ENCODE results near the gene CADPS2. TPM values are rescaled to one million over a fixed set of nuclear protein-coding genes. Genes with fewer than 3 reads are reported as not detected.

CADPS2 gene
- total and polyA plus RNA-seq, 5 donors from 2014 or later = 0.07 TPM; not detected in 4

- no peak overlapping the region for H3K27ac Mint-ChIP-seq
- H3K27ac ChIP-seq (ENCODE audit: insufficient read depth, low read length, poor library complexity, severe bottlenecking) = no peak overlapping the region
- DNase-seq (no peak), ATAC-seq (ENCODE audit: low read depth in 2 of 2) (no peak)
- H3K4me1 Mint-ChIP-seq = no peaks in the 10 kb centered on the region
- no peaks in the 10 kb centered on the region for H3K36me3 Mint-ChIP-seq
- no peak overlapping the region for H3K4me3 ChIP-seq (ENCODE audit: low read depth, low read length)
- H3K27me3 ChIP-seq (ENCODE audit: control insufficient read depth, insufficient read depth, low read length) = no peaks in the 10 kb centered on the region
- H3K27me3 Mint-ChIP-seq = no peaks in the 10 kb centered on the region
- no peaks in the 10 kb centered on the region for H3K36me3 ChIP-seq (ENCODE audit: control insufficient read depth, insufficient read depth, low read length)
- H3K9me3 ChIP-seq (ENCODE audit: control insufficient read depth in 2 of 2, low read length in 2 of 2) = no peaks in the 10 kb centered on the region
- peaks cover 1 to 4% (median 2%) of the 10 kb centered on the region in 7 donors for H3K9me3 Mint-ChIP-seq
- H3K4me1 ChIP-seq (ENCODE audit: control insufficient read depth, insufficient read depth, low read length, poor library complexity, severe bottlenecking) = no peaks in the 10 kb centered on the region
- no peak overlapping the region for H3K4me3 Mint-ChIP-seq
Observed at GRCh38 chr7:122384528-122384927, 501.7 kb downstream of the CADPS2 start.

GRCh38 chr7:122383934-122384333 is 502.3 kb downstream of the CADPS2 start:
- Histone ChIP-seq H3K4me3 (ENCODE audit: low read depth, low read length) (no peak overlapping the region), H3K27ac (ENCODE audit: insufficient read depth, low read length, poor library complexity, severe bottlenecking) (no peak overlapping the region), H3K9me3 (ENCODE audit: control insufficient read depth in 2 of 2, low read length in 2 of 2) (no peaks in the 10 kb centered on the region), H3K27me3 (ENCODE audit: control insufficient read depth, insufficient read depth, low read length) (no peaks in the 10 kb centered on the region), H3K4me1 (ENCODE audit: control insufficient read depth, insufficient read depth, low read length, poor library complexity, severe bottlenecking) (no peaks in the 10 kb centered on the region), H3K36me3 (ENCODE audit: control insufficient read depth, insufficient read depth, low read length) (no peaks in the 10 kb centered on the region)
- no peak overlapping the region for H3K4me3 Mint-ChIP-seq
- no peaks in the 10 kb centered on the region for H3K4me1 Mint-ChIP-seq
- no peak for DNase-seq
- no peak for ATAC-seq (ENCODE audit: low read depth in 2 of 2)
- H3K27me3 Mint-ChIP-seq = no peaks in the 10 kb centered on the region
- peaks cover 1 to 4% (median 2%) of the 10 kb centered on the region in 7 donors for H3K9me3 Mint-ChIP-seq
- no peak overlapping the region for H3K27ac Mint-ChIP-seq
- no peaks in the 10 kb centered on the region for H3K36me3 Mint-ChIP-seq

GRCh38 chr7:122380992-122381391 is 505.3 kb downstream of the CADPS2 start:
- Mint-ChIP-seq H3K27ac (no peak overlapping the region), H3K9me3 (peaks cover 0 to 4% (median 3%) of the 10 kb centered on the region in 7 donors), H3K4me3 (no peak overlapping the region), H3K27me3 (no peaks in the 10 kb centered on the region), H3K36me3 (no peaks in the 10 kb centered on the region), H3K4me1 (no peaks in the 10 kb centered on the region)
- Histone ChIP-seq H3K9me3 (ENCODE audit: control insufficient read depth in 2 of 2, low read length in 2 of 2) (no peaks in the 10 kb centered on the region), H3K36me3 (ENCODE audit: control insufficient read depth, insufficient read depth, low read length) (no peaks in the 10 kb centered on the region), H3K4me3 (ENCODE audit: low read depth, low read length) (no peak overlapping the region), H3K27ac (ENCODE audit: insufficient read depth, low read length, poor library complexity, severe bottlenecking) (no peak overlapping the region), H3K4me1 (ENCODE audit: control insufficient read depth, insufficient read depth, low read length, poor library complexity, severe bottlenecking) (no peaks in the 10 kb centered on the region), H3K27me3 (ENCODE audit: control insufficient read depth, insufficient read depth, low read length) (no peaks in the 10 kb centered on the region)
- ATAC-seq (ENCODE audit: low read depth in 2 of 2) (no peak), DNase-seq (no peak)

- no peaks in the 10 kb centered on the region for H3K27me3 ChIP-seq (ENCODE audit: control insufficient read depth, insufficient read depth, low read length)
- no peak for DNase-seq
- H3K27me3 Mint-ChIP-seq = no peaks in the 10 kb centered on the region
- no peak for ATAC-seq (ENCODE audit: low read depth in 2 of 2)
- no peaks in the 10 kb centered on the region for H3K36me3 ChIP-seq (ENCODE audit: control insufficient read depth, insufficient read depth, low read length)
- H3K4me3 ChIP-seq (ENCODE audit: low read depth, low read length) = no peak overlapping the region
- no peak overlapping the region for H3K27ac Mint-ChIP-seq
- H3K4me1 ChIP-seq (ENCODE audit: control insufficient read depth, insufficient read depth, low read length, poor library complexity, severe bottlenecking) = no peaks in the 10 kb centered on the region
- no peaks in the 10 kb centered on the region for H3K4me1 Mint-ChIP-seq
- H3K27ac ChIP-seq (ENCODE audit: insufficient read depth, low read length, poor library complexity, severe bottlenecking) = no peak overlapping the region
- H3K9me3 Mint-ChIP-seq = peaks cover 0 to 4% (median 3%) of the 10 kb centered on the region in 7 donors
- no peak overlapping the region for H3K4me3 Mint-ChIP-seq
- H3K9me3 ChIP-seq (ENCODE audit: control insufficient read depth in 2 of 2, low read length in 2 of 2) = no peaks in the 10 kb centered on the region
- no peaks in the 10 kb centered on the region for H3K36me3 Mint-ChIP-seq
Observed at GRCh38 chr7:122379491-122379890, 506.8 kb downstream of the CADPS2 start.

GRCh38 chr7:122369756-122370155 is 516.5 kb downstream of the CADPS2 start:
- DNase-seq = no peak
- no peaks in the 10 kb centered on the region for H3K36me3 ChIP-seq (ENCODE audit: control insufficient read depth, insufficient read depth, low read length)
- ATAC-seq (ENCODE audit: low read depth in 2 of 2) = no peak
- peaks cover 0 to 22% (median 7%) of the 10 kb centered on the region in 7 donors for H3K9me3 Mint-ChIP-seq
- H3K4me3 Mint-ChIP-seq = no peak overlapping the region
- H3K4me1 ChIP-seq (ENCODE audit: control insufficient read depth, insufficient read depth, low read length, poor library complexity, severe bottlenecking) = no peaks in the 10 kb centered on the region
- no peaks in the 10 kb centered on the region for H3K9me3 ChIP-seq (ENCODE audit: control insufficient read depth in 2 of 2, low read length in 2 of 2)
- no peaks in the 10 kb centered on the region for H3K27me3 ChIP-seq (ENCODE audit: control insufficient read depth, insufficient read depth, low read length)
- no peaks in the 10 kb centered on the region for H3K27me3 Mint-ChIP-seq
- H3K4me1 Mint-ChIP-seq = no peaks in the 10 kb centered on the region
- H3K27ac ChIP-seq (ENCODE audit: insufficient read depth, low read length, poor library complexity, severe bottlenecking) = no peak overlapping the region
- no peak overlapping the region for H3K27ac Mint-ChIP-seq
- H3K36me3 Mint-ChIP-seq = no peaks in the 10 kb centered on the region
- no peak overlapping the region for H3K4me3 ChIP-seq (ENCODE audit: low read depth, low read length)

- Mint-ChIP-seq H3K27ac (no peak overlapping the region), H3K4me1 (no peaks in the 10 kb centered on the region), H3K36me3 (no peaks in the 10 kb centered on the region), H3K9me3 (peaks cover 0 to 10% (median 4%) of the 10 kb centered on the region in 7 donors), H3K27me3 (no peaks in the 10 kb centered on the region), H3K4me3 (no peak overlapping the region)
- no peaks in the 10 kb centered on the region for H3K27me3 ChIP-seq (ENCODE audit: control insufficient read depth, insufficient read depth, low read length)
- H3K27ac ChIP-seq (ENCODE audit: insufficient read depth, low read length, poor library complexity, severe bottlenecking) = no peak overlapping the region
- no peaks in the 10 kb centered on the region for H3K36me3 ChIP-seq (ENCODE audit: control insufficient read depth, insufficient read depth, low read length)
- H3K4me3 ChIP-seq (ENCODE audit: low read depth, low read length) = no peak overlapping the region
- ATAC-seq (ENCODE audit: low read depth in 2 of 2) (no peak), DNase-seq (no peak)
- peaks cover 0 to 2% of the 10 kb centered on the region in 2 experiments for H3K9me3 ChIP-seq (ENCODE audit: control insufficient read depth in 2 of 2, low read length in 2 of 2)
- H3K4me1 ChIP-seq (ENCODE audit: control insufficient read depth, insufficient read depth, low read length, poor library complexity, severe bottlenecking) = no peaks in the 10 kb centered on the region
Observed at GRCh38 chr7:122364761-122365280, 521.4 kb downstream of the CADPS2 start.

GRCh38 chr7:122363144-122363543 is 523.1 kb downstream of the CADPS2 start:
- H3K27ac ChIP-seq (ENCODE audit: insufficient read depth, low read length, poor library complexity, severe bottlenecking) = no peak overlapping the region
- no peaks in the 10 kb centered on the region for H3K27me3 Mint-ChIP-seq
- DNase-seq (no peak), ATAC-seq (ENCODE audit: low read depth in 2 of 2) (no peak)
- H3K4me1 Mint-ChIP-seq = no peaks in the 10 kb centered on the region
- no peaks in the 10 kb centered on the region for H3K4me1 ChIP-seq (ENCODE audit: control insufficient read depth, insufficient read depth, low read length, poor library complexity, severe bottlenecking)
- no peak overlapping the region for H3K4me3 ChIP-seq (ENCODE audit: low read depth, low read length)
- no peaks in the 10 kb centered on the region for H3K36me3 ChIP-seq (ENCODE audit: control insufficient read depth, insufficient read depth, low read length)
- H3K9me3 Mint-ChIP-seq = peaks cover 0 to 6% (median 4%) of the 10 kb centered on the region in 7 donors
- H3K27ac Mint-ChIP-seq = no peak overlapping the region
- no peak overlapping the region for H3K4me3 Mint-ChIP-seq
- no peaks in the 10 kb centered on the region for H3K36me3 Mint-ChIP-seq
- peaks cover 0 to 2% of the 10 kb centered on the region in 2 experiments for H3K9me3 ChIP-seq (ENCODE audit: control insufficient read depth in 2 of 2, low read length in 2 of 2)
- H3K27me3 ChIP-seq (ENCODE audit: control insufficient read depth, insufficient read depth, low read length) = no peaks in the 10 kb centered on the region

GRCh38 chr7:122362473-122362872 is 523.8 kb downstream of the CADPS2 start:
- Mint-ChIP-seq H3K9me3 (peaks cover 0 to 8% (median 3%) of the 10 kb centered on the region in 7 donors), H3K4me3 (no peak overlapping the region), H3K27me3 (no peaks in the 10 kb centered on the region), H3K36me3 (no peaks in the 10 kb centered on the region), H3K27ac (no peak overlapping the region), H3K4me1 (no peaks in the 10 kb centered on the region)
- H3K9me3 ChIP-seq (ENCODE audit: control insufficient read depth in 2 of 2, low read length in 2 of 2) = peaks cover 0 to 2% of the 10 kb centered on the region in 2 experiments
- no peaks in the 10 kb centered on the region for H3K4me1 ChIP-seq (ENCODE audit: control insufficient read depth, insufficient read depth, low read length, poor library complexity, severe bottlenecking)
- no peaks in the 10 kb centered on the region for H3K27me3 ChIP-seq (ENCODE audit: control insufficient read depth, insufficient read depth, low read length)
- no peak overlapping the region for H3K27ac ChIP-seq (ENCODE audit: insufficient read depth, low read length, poor library complexity, severe bottlenecking)
- ATAC-seq (ENCODE audit: low read depth in 2 of 2) = no peak
- no peak overlapping the region for H3K4me3 ChIP-seq (ENCODE audit: low read depth, low read length)
- DNase-seq = no peak
- no peaks in the 10 kb centered on the region for H3K36me3 ChIP-seq (ENCODE audit: control insufficient read depth, insufficient read depth, low read length)

All from CD4-positive, CD25-positive, alpha-beta regulatory T cell (primary cell).